Osteocyte (in vitro differentiated cells): Measurements from ENCODE around the gene LGR4. TPM values are rescaled to one million over a fixed set of nuclear protein-coding genes. Genes with fewer than 3 reads are reported as not detected.

Experiments
- DNase-seq: peaks from one replicate; pipeline ENCODE4 v3.0.0; 2021; ENCODE audit warnings: mixed read lengths; ENCODE audit not compliant: unreplicated experiment; ENCODE audit errors: extremely low spot score
- H3K27ac Mint-ChIP-seq: one replicate; pipeline ENCODE4 v1.8.0; 2021; ENCODE audit warnings: mild to moderate bottlenecking, mixed read lengths; ENCODE audit not compliant: unreplicated experiment
- H3K27me3 Mint-ChIP-seq: one replicate; pipeline ENCODE4 v1.8.0; 2021; ENCODE audit warnings: mixed read lengths; ENCODE audit not compliant: unreplicated experiment
- H3K36me3 Mint-ChIP-seq: one replicate; pipeline ENCODE4 v1.8.0; 2021; ENCODE audit warnings: mixed read lengths; ENCODE audit not compliant: unreplicated experiment
- H3K4me1 Mint-ChIP-seq: one replicate; pipeline ENCODE4 v1.8.0; 2021; ENCODE audit warnings: mixed read lengths; ENCODE audit not compliant: unreplicated experiment
- H3K4me3 Mint-ChIP-seq: one replicate; pipeline ENCODE4 v1.8.0; 2021; ENCODE audit warnings: mild to moderate bottlenecking, moderate library complexity, mixed read lengths; ENCODE audit not compliant: unreplicated experiment
- H3K9me3 Mint-ChIP-seq: one replicate; pipeline ENCODE4 v1.8.0; 2021; ENCODE audit warnings: mixed read lengths; ENCODE audit not compliant: unreplicated experiment
- CTCF ChIP-seq: fragments of 200-600 bp; sonication (generic); IDR thresholded peaks from 2 replicates; pipeline ENCODE4 v1.5.0; 2021; ENCODE audit warnings: antibody characterized with exemption, mild to moderate bottlenecking, moderate library complexity
- total RNA-seq: library from RNA; stranded (reverse); gene quantifications from 2 replicates; pipeline ENCODE4 v1.2.1, GENCODE V29; 2021

The LGR4 gene
- total RNA-seq, 1 donor from 2014 or later = 61.9 TPM

DNA sequence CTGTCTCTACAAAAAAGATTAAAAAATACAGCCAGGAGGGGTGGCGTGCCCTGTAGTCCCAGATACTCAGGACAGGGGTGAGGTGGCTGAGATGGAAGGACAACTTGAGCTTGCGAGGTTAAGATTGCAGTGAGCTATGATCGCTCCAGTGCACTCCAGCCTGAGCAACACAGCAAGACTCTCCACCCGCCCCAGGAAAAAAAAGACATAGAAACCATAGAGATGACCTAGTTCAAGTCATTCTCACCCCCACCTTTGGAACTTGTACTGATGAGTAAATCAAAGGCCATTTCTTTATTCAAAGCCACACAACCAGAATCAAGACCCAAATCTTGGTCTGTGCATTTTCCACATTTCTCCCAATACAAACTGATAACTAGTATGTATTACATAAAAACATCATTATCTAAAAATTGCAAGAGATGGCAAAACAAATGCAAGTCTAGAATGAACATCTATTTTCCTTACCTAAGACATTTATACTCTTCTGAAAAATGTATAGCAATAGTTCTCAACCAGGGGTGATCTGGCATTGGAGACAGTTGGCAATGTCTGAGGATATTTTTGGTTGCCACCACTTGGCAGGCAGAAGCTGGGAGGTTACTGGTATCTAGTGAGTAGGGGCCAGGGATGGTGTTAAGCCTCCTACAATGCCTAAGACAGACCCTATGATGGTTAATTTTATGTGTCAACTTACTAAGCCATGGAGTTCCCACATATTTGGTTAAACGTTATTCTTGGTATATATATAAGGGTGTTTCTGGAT is 34.6 kb downstream of the LGR4 start:
- TF ChIP-seq CTCF = no peak
- Mint-ChIP-seq H3K27ac (no peak overlapping the region), H3K4me1 (peaks cover 17% of the 10 kb centered on the region), H3K27me3 (no peaks in the 10 kb centered on the region), H3K36me3 (peaks cover 2% of the 10 kb centered on the region), H3K4me3 (no peak overlapping the region), H3K9me3 (no peaks in the 10 kb centered on the region)
- DNase-seq = no peak

DNA sequence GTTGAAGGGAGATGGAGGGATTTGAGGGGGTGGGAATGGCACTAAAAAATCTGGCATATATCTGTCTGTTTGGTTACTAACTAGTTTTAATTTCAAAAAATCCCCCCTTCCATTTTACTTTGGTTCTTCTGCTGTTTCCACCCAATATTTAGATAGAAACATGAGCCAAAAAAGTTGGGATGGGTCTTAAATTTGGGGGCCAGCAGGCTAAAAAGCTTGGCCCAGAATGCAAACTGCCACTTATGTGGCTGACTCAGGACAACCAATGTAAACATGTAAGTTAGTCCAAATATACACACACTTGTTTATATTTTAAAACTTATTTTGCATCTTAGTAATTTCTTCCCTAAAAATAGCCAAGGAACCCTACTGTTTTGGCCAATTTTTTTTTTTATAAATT is 35.7 kb downstream of the LGR4 start:
- peaks cover 14% of the 10 kb centered on the region for H3K4me1 Mint-ChIP-seq
- H3K27me3 Mint-ChIP-seq = no peaks in the 10 kb centered on the region

GRCh38 chr11:27433742-27434141 is 38.8 kb downstream of the LGR4 start:
- Mint-ChIP-seq H3K9me3 (no peaks in the 10 kb centered on the region), H3K27me3 (no peaks in the 10 kb centered on the region), H3K27ac (no peak overlapping the region), H3K36me3 (no peaks in the 10 kb centered on the region), H3K4me3 (no peak overlapping the region), H3K4me1 (peaks cover 14% of the 10 kb centered on the region)
- no peak for DNase-seq
- no peak for TF ChIP-seq CTCF

More for the DNA sequence above, 35.7 kb downstream of the LGR4 start:
- Mint-ChIP-seq H3K27ac (no peak overlapping the region), H3K4me3 (no peak overlapping the region), H3K9me3 (no peaks in the 10 kb centered on the region), H3K36me3 (peaks cover under 1% of the 10 kb centered on the region)
- TF ChIP-seq CTCF = no peak
- no peak for DNase-seq

- Mint-ChIP-seq H3K4me3 (no peak overlapping the region), H3K27me3 (no peaks in the 10 kb centered on the region), H3K27ac (no peak overlapping the region), H3K36me3 (peaks cover 2% of the 10 kb centered on the region), H3K4me1 (peaks cover 22% of the 10 kb centered on the region), H3K9me3 (no peaks in the 10 kb centered on the region)
- no peak for DNase-seq
- no peak for TF ChIP-seq CTCF
Observed at GRCh38 chr11:27431808-27432207, 40.8 kb downstream of the LGR4 start.

DNA sequence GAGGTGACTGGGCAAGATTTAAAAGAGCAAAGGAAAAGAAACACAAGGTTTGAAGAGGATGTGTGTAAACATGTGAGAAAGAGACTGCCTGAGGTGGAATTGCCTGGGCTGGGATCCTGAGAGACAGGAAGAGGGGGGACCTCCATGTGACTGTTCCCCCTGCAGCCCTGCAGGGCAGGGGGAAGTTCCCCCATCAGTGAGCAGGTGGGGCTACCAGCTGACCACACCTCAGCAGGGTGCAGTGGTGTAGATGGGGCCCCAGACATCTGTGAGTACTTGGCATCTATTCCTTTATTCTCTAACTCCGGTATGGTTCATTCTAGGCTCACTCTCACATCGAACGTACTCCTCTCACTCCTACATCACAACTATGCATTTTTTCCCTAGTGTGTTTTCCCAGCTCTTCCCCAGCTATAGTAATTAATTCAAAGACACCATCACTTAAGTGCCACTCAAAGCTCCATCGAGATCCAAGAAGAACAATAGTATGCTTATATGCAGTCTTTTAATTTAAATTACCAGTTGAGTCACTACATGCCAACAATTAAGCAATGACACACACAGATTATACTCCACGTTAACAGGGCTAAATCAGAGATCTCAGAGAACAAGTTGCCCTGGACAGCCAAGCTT is 42.7 kb downstream of the LGR4 start:
- no peak for DNase-seq
- no peak for TF ChIP-seq CTCF

More for the DNA sequence above, 42.7 kb downstream of the LGR4 start:
- H3K36me3 Mint-ChIP-seq = peaks cover 2% of the 10 kb centered on the region
- no peaks in the 10 kb centered on the region for H3K9me3 Mint-ChIP-seq
- no peak overlapping the region for H3K4me3 Mint-ChIP-seq
- H3K27ac Mint-ChIP-seq = no peak overlapping the region
- H3K27me3 Mint-ChIP-seq = no peaks in the 10 kb centered on the region
- H3K4me1 Mint-ChIP-seq = peaks cover 23% of the 10 kb centered on the region
